Activated gamma-delta T cell treated with anti-CD3 and anti-CD28 coated beads, Interleukin-2, amount 50 U/mL, for 16 hours (primary cell): ENCODE results near the gene FAM210A.

Experiments
- DNase-seq: peaks from one replicate; pipeline ENCODE4 v3.0.0-alpha.2; 2020; ENCODE audit warnings: low read depth

The FAM210A gene

GRCh38 chr18:13645093-13645492 is 81.3 kb downstream of the FAM210A start:
- DNase-seq = no peak

- DNase-seq = no peak
Measured at GRCh38 chr18:13643261-13643751, 83.1 kb downstream of the FAM210A start.

- no peak for DNase-seq
Measured at GRCh38 chr18:13642440-13642827, 83.9 kb downstream of the FAM210A start.

GRCh38 chr18:13641551-13642439 is 84.6 kb downstream of the FAM210A start:
- DNase-seq = no peak

- no peak for DNase-seq
Measured at GRCh38 chr18:13640266-13640860, 86.0 kb downstream of the FAM210A start.

- no peak for DNase-seq
Measured at GRCh38 chr18:13638719-13639595, 87.4 kb downstream of the FAM210A start.

GRCh38 chr18:13635046-13635445 is 91.3 kb downstream of the FAM210A start:
- no peak for DNase-seq

- no peak for DNase-seq
Measured at GRCh38 chr18:13633700-13634099, 92.7 kb downstream of the FAM210A start.

- no peak for DNase-seq
Measured at GRCh38 chr18:13630716-13631268, 95.6 kb downstream of the FAM210A start.

- peak; percentile 25 for DNase-seq
Measured at GRCh38 chr18:13629841-13630715, 96.3 kb downstream of the FAM210A start.

- no peak for DNase-seq
Measured at GRCh38 chr18:13628211-13628610, 98.1 kb downstream of the FAM210A start.

- DNase-seq = no peak
Measured at GRCh38 chr18:13627639-13628038, 98.7 kb downstream of the FAM210A start.

GRCh38 chr18:13626544-13626908 is 99.8 kb downstream of the FAM210A start:
- DNase-seq = no peak

- no peak for DNase-seq
Measured at GRCh38 chr18:13625843-13626543, 100.4 kb downstream of the FAM210A start.

- no peak for DNase-seq
Measured at GRCh38 chr18:13625355-13625754, 101.0 kb downstream of the FAM210A start.

GRCh38 chr18:13624563-13625237 is 101.7 kb downstream of the FAM210A start:
- no peak for DNase-seq

- no peak for DNase-seq
Measured at GRCh38 chr18:13623871-13624270, 102.5 kb downstream of the FAM210A start.

- DNase-seq = no peak
Measured at GRCh38 chr18:13623348-13623747, 103.0 kb downstream of the FAM210A start.

GRCh38 chr18:13622751-13623150 is 103.6 kb downstream of the FAM210A start:
- DNase-seq = no peak
